IPS-18c (cell line): ENCODE results near the gene FAT1.

Experiments
- H3K4me3 ChIP-seq: 2 replicates; pipeline ENCODE4 v1.7.0; 2013; ENCODE audit warnings: low read depth, mild to moderate bottlenecking, low read length, moderate library complexity; ENCODE audit not compliant: insufficient read depth
- H3K9me3 ChIP-seq: one replicate; pipeline ENCODE4 v1.6.1; 2013; ENCODE audit warnings: mild to moderate bottlenecking, low read length, moderate library complexity; ENCODE audit not compliant: control insufficient read depth, insufficient read depth

The FAT1 gene

GRCh38 chr4:186728631-186729271, 5.1 kb upstream of the FAT1 start:
- H3K4me3 ChIP-seq, result no peak overlapping the region

GRCh38 chr4:186727977-186728519, 4.4 kb upstream of the FAT1 start:
- no peak overlapping the region; the same call in 1 of the 2 replicates for H3K4me3 ChIP-seq
- no peaks in the 10 kb centered on the region for H3K9me3 ChIP-seq

More at GRCh38 chr4:186728631-186729271, 5.1 kb upstream of the FAT1 start:
- no peaks in the 10 kb centered on the region for H3K9me3 ChIP-seq

- H3K4me3 ChIP-seq, result peak overlapping the region; percentile 90
- H3K9me3 ChIP-seq, result no peaks in the 10 kb centered on the region
Observed at GRCh38 chr4:186727169-186727976, 3.7 kb upstream of the FAT1 start.

GRCh38 chr4:186726426-186727168, 2.9 kb upstream of the FAT1 start:
- Histone ChIP-seq H3K4me3 (peak overlapping the region; percentile 90), H3K9me3 (no peaks in the 10 kb centered on the region)

GRCh38 chr4:186725469-186726425, 2.1 kb upstream of the FAT1 start:
- peak overlapping the region; percentile 90 for H3K4me3 ChIP-seq
- no peaks in the 10 kb centered on the region for H3K9me3 ChIP-seq

GRCh38 chr4:186724864-186725468, 1.3 kb upstream of the FAT1 start:
- Histone ChIP-seq H3K4me3 (peak overlapping the region; percentile 90), H3K9me3 (no peaks in the 10 kb centered on the region)

- peak overlapping the region; percentile 90 for H3K4me3 ChIP-seq
- no peaks in the 10 kb centered on the region for H3K9me3 ChIP-seq
Observed at GRCh38 chr4:186724058-186724863, 605 bp upstream of the FAT1 start.

GRCh38 chr4:186722796-186723291, 812 bp downstream of the FAT1 start:
- H3K4me3 ChIP-seq, result peak overlapping the region; percentile 90
- no peaks in the 10 kb centered on the region for H3K9me3 ChIP-seq

GRCh38 chr4:186719925-186720694, 3.5 kb downstream of the FAT1 start:
- Histone ChIP-seq H3K9me3 (no peaks in the 10 kb centered on the region), H3K4me3 (no peak overlapping the region)

GRCh38 chr4:186717556-186717955, 6.1 kb downstream of the FAT1 start:
- Histone ChIP-seq H3K4me3 (no peak overlapping the region), H3K9me3 (peaks cover 2% of the 10 kb centered on the region)

- no peak overlapping the region for H3K4me3 ChIP-seq
- peaks cover 2% of the 10 kb centered on the region for H3K9me3 ChIP-seq
Observed at GRCh38 chr4:186715077-186715476, 8.6 kb downstream of the FAT1 start.

- Histone ChIP-seq H3K4me3 (no peak overlapping the region), H3K9me3 (peaks cover 2% of the 10 kb centered on the region)
Observed at GRCh38 chr4:186714006-186714675, 9.5 kb downstream of the FAT1 start.

GRCh38 chr4:186712690-186713089, 11.0 kb downstream of the FAT1 start:
- no peak overlapping the region for H3K4me3 ChIP-seq
- peaks cover 2% of the 10 kb centered on the region for H3K9me3 ChIP-seq

GRCh38 chr4:186710521-186711119, 13.0 kb downstream of the FAT1 start:
- H3K9me3 ChIP-seq, result peaks cover 2% of the 10 kb centered on the region
- H3K4me3 ChIP-seq, result no peak overlapping the region
